ENCODE data around the gene HSPA5. TPM values are rescaled to one million over a fixed set of nuclear protein-coding genes. Genes with fewer than 3 reads are reported as not detected.
"Not testable (repeated sequence)": the region's sequence is repeated elsewhere in the genome, so short reads cannot be mapped to it uniquely, and the experiment has no call there.

HSPA5 gene
- total RNA-seq, 4 donors from 2014 or later = 78.5 to 254 (median 168) TPM

DNA sequence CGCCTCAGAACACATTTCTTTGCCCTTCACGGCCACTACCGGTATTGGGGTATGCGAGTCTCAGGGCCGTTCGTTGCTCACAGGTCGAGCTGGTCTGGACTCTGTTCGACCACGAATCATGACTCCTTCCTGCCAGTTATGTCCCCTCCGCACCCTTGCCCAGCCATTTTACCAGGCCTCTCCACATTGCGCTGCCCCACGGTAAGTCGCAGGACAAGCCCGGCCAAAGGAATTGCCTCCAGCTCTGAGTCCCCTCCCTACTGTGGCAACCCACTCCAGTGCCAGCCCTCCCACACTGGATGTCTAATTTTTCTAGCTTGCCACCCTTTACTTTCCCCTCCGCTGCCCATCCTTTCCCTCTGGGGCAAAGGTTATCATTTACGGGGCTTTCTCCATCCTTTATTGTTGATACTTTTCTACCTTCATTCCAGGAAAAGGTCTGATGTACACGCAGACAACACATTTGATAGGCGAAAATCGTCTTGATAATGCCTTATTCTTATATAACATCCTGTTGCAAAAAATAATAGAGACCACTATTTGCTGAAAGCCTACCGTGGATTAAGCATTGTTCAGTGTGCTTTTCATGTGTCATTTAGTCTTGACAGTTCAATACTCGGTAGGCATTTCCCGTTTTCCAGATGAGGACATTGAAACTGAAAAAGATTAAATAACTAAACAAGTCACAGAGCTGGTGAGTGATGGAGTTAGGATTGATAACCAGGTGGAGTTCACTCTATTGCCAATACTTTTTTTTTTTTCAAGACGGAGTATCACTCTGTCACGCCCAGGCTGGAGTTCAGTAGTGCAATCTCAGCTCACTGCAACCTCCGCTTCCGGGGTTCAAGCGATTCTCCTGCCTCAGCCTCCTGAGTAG is 958 bp upstream of the HSPA5 start:
- peak; percentile 33 for ATAC-seq (ENCODE audit: low FRiP score)
- DNase-seq (ENCODE audit: low spot score) = no peak
- TF ChIP-seq, protein P1, sequence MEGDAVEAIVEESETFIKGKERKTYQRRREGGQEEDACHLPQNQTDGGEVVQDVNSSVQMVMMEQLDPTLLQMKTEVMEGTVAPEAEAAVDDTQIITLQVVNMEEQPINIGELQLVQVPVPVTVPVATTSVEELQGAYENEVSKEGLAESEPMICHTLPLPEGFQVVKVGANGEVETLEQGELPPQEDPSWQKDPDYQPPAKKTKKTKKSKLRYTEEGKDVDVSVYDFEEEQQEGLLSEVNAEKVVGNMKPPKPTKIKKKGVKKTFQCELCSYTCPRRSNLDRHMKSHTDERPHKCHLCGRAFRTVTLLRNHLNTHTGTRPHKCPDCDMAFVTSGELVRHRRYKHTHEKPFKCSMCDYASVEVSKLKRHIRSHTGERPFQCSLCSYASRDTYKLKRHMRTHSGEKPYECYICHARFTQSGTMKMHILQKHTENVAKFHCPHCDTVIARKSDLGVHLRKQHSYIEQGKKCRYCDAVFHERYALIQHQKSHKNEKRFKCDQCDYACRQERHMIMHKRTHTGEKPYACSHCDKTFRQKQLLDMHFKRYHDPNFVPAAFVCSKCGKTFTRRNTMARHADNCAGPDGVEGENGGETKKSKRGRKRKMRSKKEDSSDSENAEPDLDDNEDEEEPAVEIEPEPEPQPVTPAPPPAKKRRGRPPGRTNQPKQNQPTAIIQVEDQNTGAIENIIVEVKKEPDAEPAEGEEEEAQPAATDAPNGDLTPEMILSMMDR (IDR thresholded peaks at IDR 0.05) = no peak

DNA sequence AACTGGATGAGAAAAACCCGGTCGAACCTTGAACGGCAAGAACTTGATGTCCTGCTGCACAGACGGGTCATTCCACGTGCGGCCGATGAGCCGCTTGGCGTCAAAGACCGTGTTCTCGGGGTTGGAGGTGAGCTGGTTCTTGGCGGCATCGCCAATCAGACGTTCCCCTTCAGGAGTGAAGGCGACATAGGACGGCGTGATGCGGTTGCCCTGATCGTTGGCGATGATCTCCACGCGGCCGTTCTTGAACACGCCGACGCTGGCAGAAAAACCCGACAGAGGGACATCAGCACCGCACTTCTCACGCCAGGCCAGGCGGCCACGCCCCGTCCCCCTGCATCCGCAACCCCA is 519 bp downstream of the HSPA5 start:
- TF ChIP-seq, protein P1 (IDR thresholded peaks at IDR 0.05) = no peak
- ATAC-seq (ENCODE audit: low FRiP score) = peak; percentile 7
- DNase-seq (ENCODE audit: low spot score) = no peak

DNA sequence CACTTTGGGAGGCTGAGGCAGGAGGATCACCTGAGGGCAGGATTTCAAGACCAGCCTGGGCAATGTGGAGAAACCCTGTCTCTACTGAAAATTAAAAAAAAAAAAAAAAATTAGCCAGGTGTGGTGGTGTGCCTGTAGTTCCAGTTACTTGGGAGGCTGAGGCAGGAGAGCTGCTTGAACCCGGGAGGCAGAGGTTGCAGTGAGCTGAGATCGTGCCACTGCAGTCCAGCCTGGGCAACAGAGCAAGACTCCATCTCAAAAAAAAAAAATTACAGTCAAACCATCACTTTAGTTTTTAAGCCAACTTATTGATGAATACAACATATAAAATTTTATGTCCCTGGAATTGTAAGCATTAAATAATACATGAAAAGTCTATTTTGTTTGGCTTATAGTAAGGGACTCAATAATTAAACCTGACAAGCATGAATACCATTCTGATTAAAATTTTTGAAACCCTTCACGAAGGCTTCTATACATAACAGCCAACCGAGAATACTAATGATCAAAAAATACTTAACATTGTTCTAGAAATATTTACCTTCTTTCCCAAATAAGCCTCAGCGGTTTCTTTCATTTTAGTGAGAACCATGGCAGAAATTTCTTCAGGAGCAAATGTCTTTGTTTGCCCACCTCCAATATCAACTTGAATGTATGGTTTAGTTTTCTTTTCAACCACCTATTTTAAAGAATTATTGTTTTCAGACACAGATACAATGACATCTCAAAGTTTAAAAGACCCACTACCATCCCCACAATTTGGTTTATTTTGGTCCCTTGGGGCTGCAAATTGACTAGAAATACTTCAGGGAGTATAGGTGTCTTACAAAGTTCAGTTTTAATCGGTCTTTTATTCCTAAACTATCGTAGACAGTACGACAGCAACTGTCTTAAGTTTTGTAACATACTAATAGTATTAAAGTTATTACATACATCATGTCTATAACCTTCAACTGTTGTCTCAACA is 1.2 kb downstream of the HSPA5 start:
- ATAC-seq (ENCODE audit: low FRiP score) (no peak), DNase-seq (ENCODE audit: low spot score) (no peak)
- TF ChIP-seq, protein P1 (IDR thresholded peaks at IDR 0.05) = no peak

DNA sequence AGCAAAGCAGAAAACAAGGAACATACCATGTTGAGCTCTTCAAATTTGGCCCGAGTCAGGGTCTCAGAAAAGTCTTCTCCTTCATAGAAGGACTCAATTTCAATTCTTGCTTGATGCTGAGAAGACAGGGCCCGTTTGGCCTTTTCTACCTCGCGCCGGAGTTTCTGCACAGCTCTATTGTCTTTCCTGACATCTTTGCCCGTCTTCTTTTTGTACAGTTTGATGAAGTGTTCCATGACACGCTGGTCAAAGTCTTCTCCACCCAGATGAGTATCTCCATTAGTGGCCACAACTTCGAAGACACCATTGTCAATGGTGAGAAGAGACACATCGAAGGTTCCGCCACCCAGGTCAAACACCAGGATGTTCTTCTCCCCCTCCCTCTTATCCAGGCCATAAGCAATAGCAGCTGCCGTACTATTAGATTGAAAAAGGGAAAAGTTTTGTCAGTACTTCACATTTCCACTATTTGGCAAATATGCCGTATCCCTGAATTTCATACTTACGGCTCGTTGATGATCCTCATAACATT is 2.2 kb downstream of the HSPA5 start:
- no peak for DNase-seq (ENCODE audit: low spot score)
- TF ChIP-seq, protein P1 (IDR thresholded peaks at IDR 0.05) = no peak
- ATAC-seq (ENCODE audit: low FRiP score) = no peak

DNA sequence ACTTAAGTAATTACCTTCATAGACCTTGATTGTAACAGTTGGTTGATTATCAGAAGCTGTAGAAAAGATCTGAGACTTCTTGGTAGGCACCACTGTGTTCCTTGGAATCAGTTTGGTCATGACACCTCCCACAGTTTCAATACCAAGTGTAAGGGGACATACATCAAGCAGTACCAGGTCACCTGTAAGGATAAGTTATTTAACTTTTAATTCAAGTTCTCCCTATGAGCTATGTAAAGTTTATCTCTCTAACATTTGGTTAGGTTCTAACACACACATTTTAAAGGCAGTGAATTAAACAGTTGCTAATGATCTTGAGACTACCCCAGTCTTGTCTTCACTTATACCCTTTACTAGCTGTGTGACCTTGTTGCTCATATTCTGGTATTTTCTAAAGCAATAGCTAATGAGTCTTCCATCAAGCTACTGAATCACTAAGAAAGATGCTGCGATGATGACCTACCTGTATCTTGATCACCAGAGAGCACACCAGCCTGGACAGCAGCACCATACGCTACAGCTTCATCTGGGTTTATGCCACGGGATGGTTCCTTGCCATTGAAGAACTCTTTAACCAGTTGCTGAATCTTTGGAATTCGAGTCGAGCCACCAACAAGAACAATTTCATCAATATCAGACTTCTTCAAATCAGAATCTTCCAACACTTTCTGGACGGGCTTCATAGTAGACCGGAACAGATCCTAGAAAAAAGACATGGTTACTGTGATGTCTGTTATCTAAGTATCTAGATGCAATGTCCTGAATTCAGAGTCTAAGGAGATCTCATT is 2.8 kb downstream of the HSPA5 start:
- ATAC-seq (ENCODE audit: low FRiP score) = no peak
- DNase-seq (ENCODE audit: low spot score) = no peak
- TF ChIP-seq, protein P1 (IDR thresholded peaks at IDR 0.05) = no peak

DNA sequence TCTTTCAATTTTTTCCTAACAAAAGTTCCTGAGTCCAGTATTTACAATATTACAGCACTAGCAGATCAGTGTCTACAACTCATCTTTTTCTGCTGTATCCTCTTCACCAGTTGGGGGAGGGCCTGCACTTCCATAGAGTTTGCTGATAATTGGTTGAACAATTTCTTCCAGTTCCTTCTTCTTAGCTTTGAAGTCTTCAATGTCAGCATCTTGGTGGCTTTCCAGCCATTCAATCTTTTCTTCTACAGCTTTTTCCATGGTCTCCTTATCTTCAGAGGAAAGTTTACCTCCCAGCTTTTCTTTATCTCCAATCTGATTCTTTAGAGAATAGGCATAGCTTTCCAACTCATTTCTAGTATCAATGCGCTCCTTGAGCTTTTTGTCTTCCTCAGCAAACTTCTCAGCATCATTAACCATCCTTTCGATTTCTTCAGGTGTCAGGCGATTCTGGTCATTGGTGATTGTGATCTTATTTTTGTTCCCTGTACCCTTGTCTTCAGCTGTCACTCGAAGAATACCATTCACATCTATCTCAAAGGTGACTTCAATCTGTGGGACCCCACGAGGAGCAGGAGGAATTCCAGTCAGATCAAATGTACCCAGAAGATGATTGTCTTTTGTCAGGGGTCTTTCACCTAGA is 4.5 kb downstream of the HSPA5 start:
- DNase-seq (ENCODE audit: low spot score); ATAC-seq (ENCODE audit: low FRiP score): not testable (repeated sequence)

All from omental fat pad (tissue), 4 donors.